ENCODE results near the gene BCO1.

Gene BCO1

DNA sequence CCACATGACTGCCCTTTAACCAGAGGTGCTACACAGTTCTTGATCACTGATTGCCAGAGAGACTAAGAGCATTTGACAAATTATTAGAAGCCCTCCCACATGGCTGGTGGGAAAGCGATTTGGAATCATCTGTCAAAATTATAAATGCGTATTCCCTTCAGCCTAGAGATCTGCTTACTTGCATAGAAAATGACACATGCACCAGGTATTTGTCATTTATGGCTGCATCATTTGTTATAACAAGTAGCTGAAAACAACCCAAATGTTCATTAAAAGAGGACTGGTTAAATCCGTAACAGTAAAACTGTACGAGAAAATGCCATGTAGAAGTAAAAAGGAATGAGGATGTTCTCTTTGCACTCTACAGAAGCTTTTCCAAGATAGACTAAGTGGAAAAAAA, 21.4 kb downstream of the BCO1 start:
- H3K9me3 ChIP-seq (replicated peaks in 1 of 2; ENCODE audit: control insufficient read depth in 2 of 2, insufficient read depth in 1 of 2, low read depth in 1 of 2, low read length in 2 of 2), result no peaks in the 10 kb centered on the region

GRCh38 chr16:81261049-81261648, 22.7 kb downstream of the BCO1 start:
- no peak overlapping the region for H4K91ac ChIP-seq (ENCODE audit: low read depth, low read length, poor library complexity)
- H2BK15ac ChIP-seq (ENCODE audit: low read length), result no peak overlapping the region
- H2AK5ac ChIP-seq (ENCODE audit: low read depth, low read length), result no peak overlapping the region
- H3K79me1 ChIP-seq (ENCODE audit: low read depth, low read length), result no peaks in the 10 kb centered on the region
- H3K4me2 ChIP-seq (ENCODE audit: insufficient read depth, low read length, poor library complexity, severe bottlenecking), result no peak overlapping the region
- H3K36me3 ChIP-seq (replicated peaks in 1 of 2; ENCODE audit: control insufficient read depth in 2 of 2, insufficient read depth in 2 of 2, low read length in 2 of 2), result no peaks in the 10 kb centered on the region
- H3K9ac ChIP-seq (ENCODE audit: low read depth, low read length, poor library complexity), result no peak overlapping the region
- no peak overlapping the region for H4K8ac ChIP-seq (ENCODE audit: low read depth, low read length)
- H3K14ac ChIP-seq (ENCODE audit: low read length), result no peak overlapping the region
- no peak overlapping the region for H3K4ac ChIP-seq (ENCODE audit: low read length)
- H3K27me3 ChIP-seq (ENCODE audit: control insufficient read depth in 3 of 3, insufficient read depth in 3 of 3, low read depth in 1 of 3, low read length in 3 of 3), result no peaks in the 10 kb centered on the region
- no peak overlapping the region for H2BK12ac ChIP-seq (ENCODE audit: low read length)
- H3K4me3 ChIP-seq (ENCODE audit: low read length in 2 of 2), result no peak overlapping the region
- H3K4me1 ChIP-seq (ENCODE audit: control insufficient read depth in 2 of 2, insufficient read depth in 1 of 2, low read depth in 1 of 2, low read length in 2 of 2), result no peaks in the 10 kb centered on the region
- H3K23ac ChIP-seq (ENCODE audit: low read depth, low read length, poor library complexity), result no peak overlapping the region
- H3K27ac ChIP-seq (replicated peaks; ENCODE audit: low read length), result no peak overlapping the region
- DNase-seq (ENCODE audit: low spot score), result no peak
- no peak overlapping the region for H2AFZ ChIP-seq (ENCODE audit: low read length)
- no peak overlapping the region for H2BK120ac ChIP-seq (ENCODE audit: low read depth, low read length)
- no peaks in the 10 kb centered on the region for H3K9me3 ChIP-seq (replicated peaks in 1 of 2; ENCODE audit: control insufficient read depth in 2 of 2, insufficient read depth in 1 of 2, low read depth in 1 of 2, low read length in 2 of 2)
- no CpG with 5 or more reads among the region's 11 CpGs for WGBS, 2 donors (ENCODE audit: extremely low coverage in 2 of 2, insufficient read length in 2 of 2, insufficient replicate concordance in 1 of 2)
- no peak overlapping the region for H3K18ac ChIP-seq (ENCODE audit: low read length)
- no peak overlapping the region for H2BK5ac ChIP-seq (ENCODE audit: low read length)

More for the DNA sequence above, 21.4 kb downstream of the BCO1 start:
- Histone ChIP-seq H2AK5ac (ENCODE audit: low read depth, low read length) (no peak overlapping the region), H3K4me3 (ENCODE audit: low read length in 2 of 2) (no peak overlapping the region), H3K4ac (ENCODE audit: low read length) (no peak overlapping the region), H3K4me1 (ENCODE audit: control insufficient read depth in 2 of 2, insufficient read depth in 1 of 2, low read depth in 1 of 2, low read length in 2 of 2) (no peaks in the 10 kb centered on the region), H2AFZ (ENCODE audit: low read length) (no peak overlapping the region), H4K91ac (ENCODE audit: low read depth, low read length, poor library complexity) (no peak overlapping the region), H3K79me1 (ENCODE audit: low read depth, low read length) (no peaks in the 10 kb centered on the region), H3K4me2 (ENCODE audit: insufficient read depth, low read length, poor library complexity, severe bottlenecking) (no peak overlapping the region), H3K14ac (ENCODE audit: low read length) (no peak overlapping the region), H2BK15ac (ENCODE audit: low read length) (no peak overlapping the region), H4K8ac (ENCODE audit: low read depth, low read length) (no peak overlapping the region), H2BK5ac (ENCODE audit: low read length) (no peak overlapping the region), H3K27me3 (ENCODE audit: control insufficient read depth in 3 of 3, insufficient read depth in 3 of 3, low read depth in 1 of 3, low read length in 3 of 3) (no peaks in the 10 kb centered on the region), H3K9ac (ENCODE audit: low read depth, low read length, poor library complexity) (no peak overlapping the region), H3K36me3 (replicated peaks in 1 of 2; ENCODE audit: control insufficient read depth in 2 of 2, insufficient read depth in 2 of 2, low read length in 2 of 2) (no peaks in the 10 kb centered on the region), H2BK12ac (ENCODE audit: low read length) (no peak overlapping the region), H3K18ac (ENCODE audit: low read length) (no peak overlapping the region), H3K23ac (ENCODE audit: low read depth, low read length, poor library complexity) (no peak overlapping the region), H2BK120ac (ENCODE audit: low read depth, low read length) (no peak overlapping the region), H3K27ac (replicated peaks; ENCODE audit: low read length) (no peak overlapping the region)
- DNase-seq (ENCODE audit: low spot score), result no peak
- WGBS, 2 donors (ENCODE audit: extremely low coverage in 2 of 2, insufficient read length in 2 of 2, insufficient replicate concordance in 1 of 2), result no CpG with 5 or more reads among the region's 4 CpGs

DNA sequence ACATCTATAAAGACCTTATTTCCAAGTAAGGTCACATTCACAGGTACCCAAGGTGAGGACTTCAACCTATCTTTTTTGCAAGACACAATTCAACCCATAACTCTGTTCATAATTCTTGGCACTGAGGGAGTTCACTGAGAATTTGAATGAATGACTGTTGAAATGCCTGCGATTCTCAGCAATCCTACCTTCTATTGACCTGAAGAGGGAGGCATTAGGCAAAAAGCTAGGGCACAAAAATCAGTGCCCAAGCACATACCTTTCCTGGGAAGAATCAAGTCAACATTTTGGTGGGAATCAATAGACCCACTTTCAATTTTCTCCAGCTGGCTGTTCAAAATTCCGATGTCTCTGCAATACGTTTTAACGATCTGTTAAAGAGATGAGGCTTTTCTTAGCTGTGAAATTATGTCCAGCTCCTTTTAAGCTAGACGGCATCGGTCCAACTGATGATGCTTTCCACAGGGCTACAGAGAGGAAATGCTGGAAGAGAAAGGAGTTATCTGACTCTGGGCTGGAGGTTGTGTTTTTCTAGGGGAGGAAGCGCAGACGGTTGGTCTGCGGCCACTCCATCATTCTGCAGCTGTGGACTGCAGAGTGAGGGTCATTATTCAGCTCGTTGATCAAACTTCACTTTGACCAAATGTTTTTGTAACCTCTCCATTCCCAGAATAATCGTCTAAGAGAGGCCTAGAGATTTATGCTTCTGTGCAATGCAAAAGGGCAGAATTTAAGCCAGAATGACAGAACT, 25.2 kb downstream of the BCO1 start:
- no peak overlapping the region for H2BK5ac ChIP-seq (ENCODE audit: low read length)
- no peaks in the 10 kb centered on the region for H3K4me1 ChIP-seq (ENCODE audit: control insufficient read depth in 2 of 2, insufficient read depth in 1 of 2, low read depth in 1 of 2, low read length in 2 of 2)
- H3K79me1 ChIP-seq (ENCODE audit: low read depth, low read length), result no peaks in the 10 kb centered on the region
- no peak overlapping the region for H3K23ac ChIP-seq (ENCODE audit: low read depth, low read length, poor library complexity)
- H3K27ac ChIP-seq (replicated peaks; ENCODE audit: low read length), result no peak overlapping the region
- H3K36me3 ChIP-seq (replicated peaks in 1 of 2; ENCODE audit: control insufficient read depth in 2 of 2, insufficient read depth in 2 of 2, low read length in 2 of 2), result no peaks in the 10 kb centered on the region
- H3K9me3 ChIP-seq (replicated peaks in 1 of 2; ENCODE audit: control insufficient read depth in 2 of 2, insufficient read depth in 1 of 2, low read depth in 1 of 2, low read length in 2 of 2), result no peaks in the 10 kb centered on the region
- WGBS, 2 donors (ENCODE audit: extremely low coverage in 2 of 2, insufficient read length in 2 of 2, insufficient replicate concordance in 1 of 2), result no CpG with 5 or more reads among the region's 11 CpGs
- H4K91ac ChIP-seq (ENCODE audit: low read depth, low read length, poor library complexity), result no peak overlapping the region
- no peak overlapping the region for H3K4me2 ChIP-seq (ENCODE audit: insufficient read depth, low read length, poor library complexity, severe bottlenecking)
- DNase-seq (ENCODE audit: low spot score), result no peak
- no peak overlapping the region for H3K14ac ChIP-seq (ENCODE audit: low read length)
- H3K27me3 ChIP-seq (ENCODE audit: control insufficient read depth in 3 of 3, insufficient read depth in 3 of 3, low read depth in 1 of 3, low read length in 3 of 3), result no peaks in the 10 kb centered on the region
- no peak overlapping the region for H3K9ac ChIP-seq (ENCODE audit: low read depth, low read length, poor library complexity)
- H3K18ac ChIP-seq (ENCODE audit: low read length), result no peak overlapping the region
- no peak overlapping the region for H2BK12ac ChIP-seq (ENCODE audit: low read length)
- H2BK15ac ChIP-seq (ENCODE audit: low read length), result no peak overlapping the region
- H2BK120ac ChIP-seq (ENCODE audit: low read depth, low read length), result no peak overlapping the region
- H2AK5ac ChIP-seq (ENCODE audit: low read depth, low read length), result no peak overlapping the region
- no peak overlapping the region for H3K4me3 ChIP-seq (ENCODE audit: low read length in 2 of 2)
- no peak overlapping the region for H2AFZ ChIP-seq (ENCODE audit: low read length)
- H3K4ac ChIP-seq (ENCODE audit: low read length), result no peak overlapping the region
- H4K8ac ChIP-seq (ENCODE audit: low read depth, low read length), result no peak overlapping the region

DNA sequence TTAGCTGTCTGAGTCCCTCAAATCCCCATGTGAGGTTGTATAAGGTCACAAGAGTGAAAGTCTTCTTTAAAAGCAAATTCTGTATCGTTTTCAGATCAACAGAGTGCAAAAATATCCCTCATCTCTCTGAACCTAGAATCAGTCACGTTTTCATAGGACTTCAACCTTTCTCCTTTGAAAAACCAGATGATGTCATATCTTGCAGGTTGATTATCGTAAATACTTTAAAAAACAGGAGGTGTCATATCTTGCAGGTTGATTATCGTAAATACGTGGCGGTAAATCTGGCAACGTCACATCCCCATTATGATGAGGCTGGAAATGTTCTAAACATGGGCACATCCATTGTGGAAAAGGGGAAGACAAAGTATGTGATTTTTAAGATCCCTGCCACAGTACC, 25.9 kb downstream of the BCO1 start:
- H3K27me3 ChIP-seq (ENCODE audit: control insufficient read depth in 3 of 3, insufficient read depth in 3 of 3, low read depth in 1 of 3, low read length in 3 of 3), result no peaks in the 10 kb centered on the region
- no peak overlapping the region for H2AFZ ChIP-seq (ENCODE audit: low read length)
- H3K27ac ChIP-seq (replicated peaks; ENCODE audit: low read length), result no peak overlapping the region
- DNase-seq (ENCODE audit: low spot score), result no peak
- no peak overlapping the region for H4K8ac ChIP-seq (ENCODE audit: low read depth, low read length)
- no peak overlapping the region for H3K9ac ChIP-seq (ENCODE audit: low read depth, low read length, poor library complexity)
- no peak overlapping the region for H3K4ac ChIP-seq (ENCODE audit: low read length)
- no CpG with 5 or more reads among the region's 7 CpGs for WGBS, 2 donors (ENCODE audit: extremely low coverage in 2 of 2, insufficient read length in 2 of 2, insufficient replicate concordance in 1 of 2)
- no peak overlapping the region for H3K4me2 ChIP-seq (ENCODE audit: insufficient read depth, low read length, poor library complexity, severe bottlenecking)
- no peak overlapping the region for H3K14ac ChIP-seq (ENCODE audit: low read length)
- no peaks in the 10 kb centered on the region for H3K36me3 ChIP-seq (replicated peaks in 1 of 2; ENCODE audit: control insufficient read depth in 2 of 2, insufficient read depth in 2 of 2, low read length in 2 of 2)
- H2BK12ac ChIP-seq (ENCODE audit: low read length), result no peak overlapping the region
- H2AK5ac ChIP-seq (ENCODE audit: low read depth, low read length), result no peak overlapping the region
- H3K18ac ChIP-seq (ENCODE audit: low read length), result no peak overlapping the region
- H2BK5ac ChIP-seq (ENCODE audit: low read length), result no peak overlapping the region
- H3K79me1 ChIP-seq (ENCODE audit: low read depth, low read length), result no peaks in the 10 kb centered on the region
- H3K4me1 ChIP-seq (ENCODE audit: control insufficient read depth in 2 of 2, insufficient read depth in 1 of 2, low read depth in 1 of 2, low read length in 2 of 2), result no peaks in the 10 kb centered on the region
- H4K91ac ChIP-seq (ENCODE audit: low read depth, low read length, poor library complexity), result no peak overlapping the region
- no peak overlapping the region for H3K23ac ChIP-seq (ENCODE audit: low read depth, low read length, poor library complexity)
- no peaks in the 10 kb centered on the region for H3K9me3 ChIP-seq (replicated peaks in 1 of 2; ENCODE audit: control insufficient read depth in 2 of 2, insufficient read depth in 1 of 2, low read depth in 1 of 2, low read length in 2 of 2)
- no peak overlapping the region for H2BK120ac ChIP-seq (ENCODE audit: low read depth, low read length)
- H2BK15ac ChIP-seq (ENCODE audit: low read length), result no peak overlapping the region
- no peak overlapping the region for H3K4me3 ChIP-seq (ENCODE audit: low read length in 2 of 2)
